ENCODE results near the gene CDH3. TPM values are rescaled to one million over a fixed set of nuclear protein-coding genes. Genes with fewer than 3 reads are reported as not detected.

Gene CDH3
- polyA plus RNA-seq (2011; rRNA removed) (not detected in 2 replicates), polyA minus RNA-seq (2011; rRNA and poly(A)+ RNA removed) (not detected in 2 replicates)

- ChIA-PET POLR2A (no interaction called here), CTCF (interaction anchor here (0.7 kb wide), 1 partner anchor 116 kb away, joined by 5 read pairs; no protein-coding TSS in a partner anchor)
- DNase-seq (ENCODE audit: low read depth, low spot score) = no peak
- Histone ChIP-seq H3K27ac (ENCODE audit: low read depth, low read length) (no peak within 1 kb of the TSS), H3K27me3 (ENCODE audit: control insufficient read depth, insufficient read depth, low read length) (peaks cover 63% of the 10 kb centered on the region), H3K4me3 (ENCODE audit: low read depth, low read length) (no peak within 1 kb of the TSS), H3K9me3 (ENCODE audit: control insufficient read depth, insufficient read depth, low read length) (peaks cover 13% of the 10 kb centered on the region; the same call in 1 of the 2 replicates)
- no peak for TF ChIP-seq CTCF (IDR thresholded peaks at IDR 0.05; ENCODE audit: low read depth, low read length)
Measured at GRCh38 chr16:68644715-68645493, at the start of gene CDH3. Gene CDH3, plus strand, starts transcription at chr16:68645310. Its CDS starts 70 bp downstream, at chr16:68645380.

- POLR2A ChIA-PET = no interaction called here
- H3K9me3 ChIP-seq (ENCODE audit: control insufficient read depth, insufficient read depth, low read length) = peaks cover 3% of the 10 kb centered on the region
- no peak overlapping the region for H3K4me3 ChIP-seq (ENCODE audit: low read depth, low read length)
- DNase-seq (ENCODE audit: low read depth, low spot score) = no peak
- no peak overlapping the region for H3K27ac ChIP-seq (ENCODE audit: low read depth, low read length)
- no peak for TF ChIP-seq CTCF (IDR thresholded peaks at IDR 0.05; ENCODE audit: low read depth, low read length)
- CTCF ChIA-PET = no interaction called here
- H3K27me3 ChIP-seq (ENCODE audit: control insufficient read depth, insufficient read depth, low read length) = no peaks in the 10 kb centered on the region
Measured at GRCh38 chr16:68596266-68596665, 48.8 kb upstream of the CDH3 start.

- Histone ChIP-seq H3K4me3 (ENCODE audit: low read depth, low read length) (no peak overlapping the region), H3K9me3 (ENCODE audit: control insufficient read depth, insufficient read depth, low read length) (peaks cover 3% of the 10 kb centered on the region), H3K27me3 (ENCODE audit: control insufficient read depth, insufficient read depth, low read length) (no peaks in the 10 kb centered on the region), H3K27ac (ENCODE audit: low read depth, low read length) (no peak overlapping the region)
- CTCF ChIA-PET = interaction anchor here (0.6 to 1.4 kb wide), 2 partner anchors 9 to 257 kb away, joined by 3 to 5 read pairs; no protein-coding TSS in a partner anchor
- POLR2A ChIA-PET = no interaction called here
- DNase-seq (ENCODE audit: low read depth, low spot score) = no peak
- no peak for TF ChIP-seq CTCF (IDR thresholded peaks at IDR 0.05; ENCODE audit: low read depth, low read length)
Measured at GRCh38 chr16:68599586-68599985, 45.5 kb upstream of the CDH3 start.

- Histone ChIP-seq H3K4me3 (ENCODE audit: low read depth, low read length) (no peak overlapping the region), H3K27me3 (ENCODE audit: control insufficient read depth, insufficient read depth, low read length) (no peaks in the 10 kb centered on the region), H3K27ac (ENCODE audit: low read depth, low read length) (no peak overlapping the region), H3K9me3 (ENCODE audit: control insufficient read depth, insufficient read depth, low read length) (peaks cover 21% of the 10 kb centered on the region)
- no peak for TF ChIP-seq CTCF (IDR thresholded peaks at IDR 0.05; ENCODE audit: low read depth, low read length)
- DNase-seq (ENCODE audit: low read depth, low spot score) = no peak
- POLR2A ChIA-PET = interaction anchor here (0.5 kb wide), 1 partner anchor 54 kb away, joined by 4 read pairs; no protein-coding TSS in a partner anchor
- CTCF ChIA-PET = no interaction called here
Measured at GRCh38 chr16:68605746-68606145, 39.4 kb upstream of the CDH3 start.

- ChIA-PET POLR2A (no interaction called here), CTCF (no interaction called here)
- DNase-seq (ENCODE audit: low read depth, low spot score) = no peak
- H3K4me3 ChIP-seq (ENCODE audit: low read depth, low read length) = no peak overlapping the region
- peaks cover 26% of the 10 kb centered on the region for H3K9me3 ChIP-seq (ENCODE audit: control insufficient read depth, insufficient read depth, low read length)
- TF ChIP-seq CTCF (IDR thresholded peaks at IDR 0.05; ENCODE audit: low read depth, low read length) = no peak
- no peak overlapping the region for H3K27ac ChIP-seq (ENCODE audit: low read depth, low read length)
- no peaks in the 10 kb centered on the region for H3K27me3 ChIP-seq (ENCODE audit: control insufficient read depth, insufficient read depth, low read length)
Measured at GRCh38 chr16:68607443-68607842, 37.7 kb upstream of the CDH3 start.
